GM19324 (cell line): Measurements from ENCODE around the gene PRKAR2B.

Experiments
- ATAC-seq: cut with Tn5 transposase; IDR thresholded peaks from one replicate; pipeline ENCODE4 v1.9.1; 2021; ENCODE audit warnings: mild to moderate bottlenecking, moderate library complexity; ENCODE audit not compliant: unreplicated experiment, low FRiP score

Gene PRKAR2B

DNA sequence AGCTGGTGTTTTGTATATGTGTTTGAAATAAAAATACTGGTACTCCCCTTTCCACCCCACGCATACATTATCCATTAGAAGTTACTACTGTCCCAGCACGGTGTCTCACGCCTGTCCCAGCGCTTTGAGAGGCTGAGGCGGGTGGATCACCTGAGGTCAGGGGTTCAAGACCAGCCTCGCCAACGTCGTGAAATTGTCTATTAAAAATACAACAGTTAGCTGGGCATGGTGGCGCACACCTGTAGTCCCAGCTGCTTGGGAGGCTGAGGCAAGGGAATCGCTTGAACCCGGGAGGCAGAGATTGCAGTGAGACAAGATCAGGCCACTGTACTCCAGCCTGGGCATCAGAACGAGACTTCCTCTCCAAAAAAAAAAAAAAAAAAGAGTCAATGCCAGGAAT lies 127.0 kb downstream of the PRKAR2B start:
- no peak for ATAC-seq

DNA sequence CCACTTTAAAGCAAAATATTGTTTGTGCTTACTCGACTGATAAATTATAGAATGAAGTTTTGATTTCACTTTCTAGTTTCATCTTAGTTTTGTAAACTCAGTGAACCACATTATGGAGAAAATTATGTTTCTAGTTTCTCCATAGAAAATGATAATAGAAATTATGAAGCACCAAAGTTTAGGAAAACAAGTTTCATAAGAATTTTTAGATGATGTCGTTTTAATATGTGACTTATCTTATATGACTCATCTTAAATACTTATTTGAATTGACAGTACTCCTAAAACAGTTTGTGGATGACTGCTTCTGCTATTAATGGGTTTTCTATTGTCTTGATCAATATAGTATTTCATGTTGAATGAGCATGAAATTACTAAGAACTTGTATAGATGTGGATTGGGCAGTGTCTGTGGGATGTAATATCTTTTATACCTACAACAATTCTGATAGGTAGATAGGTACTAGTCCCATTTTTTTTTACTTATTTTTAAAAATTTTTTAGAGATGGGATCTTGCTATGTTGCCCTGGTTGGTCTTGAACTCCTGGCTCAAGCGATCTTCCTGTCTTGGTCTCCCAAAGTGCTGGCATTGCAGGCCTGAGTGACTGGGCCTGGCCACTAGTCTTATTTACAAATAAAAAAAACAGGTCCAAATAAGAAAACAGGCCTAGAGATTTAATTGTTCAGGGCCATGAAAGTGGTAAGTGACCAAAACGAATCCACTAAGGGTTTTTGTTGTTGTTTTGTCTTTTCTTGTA lies 127.9 kb downstream of the PRKAR2B start:
- no peak for ATAC-seq

DNA sequence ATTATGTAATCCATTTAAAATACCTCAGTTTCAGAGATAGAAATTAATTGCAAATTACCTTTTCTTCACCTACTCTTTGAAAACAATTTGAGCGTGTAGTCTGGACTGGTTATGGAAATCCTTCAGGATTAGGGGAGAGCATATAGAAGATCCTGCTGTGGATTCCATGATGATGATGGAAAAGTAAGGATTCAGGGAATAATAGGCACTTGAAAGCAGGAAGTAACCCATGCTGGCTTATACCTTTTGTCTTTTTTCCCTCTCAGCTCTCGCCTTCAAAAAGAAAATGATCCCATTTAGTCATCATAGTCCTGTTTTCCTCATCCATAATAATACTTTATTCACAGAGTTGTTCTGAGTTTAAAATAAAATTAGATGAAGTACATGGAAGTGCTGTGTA lies 128.7 kb downstream of the PRKAR2B start:
- no peak for ATAC-seq

DNA sequence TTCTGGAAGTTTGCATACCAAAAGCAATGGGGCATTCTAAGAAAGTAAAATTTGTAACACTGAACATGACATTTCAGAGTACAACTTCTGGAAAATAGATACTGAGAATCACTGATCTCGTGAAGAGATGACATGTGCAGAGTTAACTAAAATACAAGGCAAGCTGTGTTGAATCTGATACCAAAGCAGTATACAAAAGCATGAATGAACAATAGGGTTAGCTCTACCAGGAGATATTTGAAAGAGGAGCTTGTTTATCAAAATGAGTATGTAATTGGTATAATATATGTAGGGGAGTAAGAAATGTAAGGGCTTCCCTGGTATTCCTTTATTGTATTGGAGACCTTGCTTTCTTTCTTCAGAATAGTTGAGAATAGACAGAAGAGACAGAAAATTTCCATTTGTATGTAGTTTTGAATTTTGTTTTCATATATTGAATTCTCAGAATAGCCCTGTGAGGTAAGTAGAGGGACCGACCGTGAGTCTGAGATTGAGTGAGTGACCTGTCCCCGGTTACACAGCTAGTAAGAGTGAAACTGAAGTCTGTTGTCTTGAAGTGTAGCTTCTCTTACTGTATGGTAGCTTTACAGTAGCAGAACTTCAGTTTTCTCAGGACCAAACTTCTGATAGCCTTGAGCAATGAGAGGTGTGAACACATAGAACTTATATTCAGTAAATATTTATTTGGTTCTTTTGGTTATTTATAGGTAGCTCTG lies 129.3 kb downstream of the PRKAR2B start:
- ATAC-seq = no peak

DNA sequence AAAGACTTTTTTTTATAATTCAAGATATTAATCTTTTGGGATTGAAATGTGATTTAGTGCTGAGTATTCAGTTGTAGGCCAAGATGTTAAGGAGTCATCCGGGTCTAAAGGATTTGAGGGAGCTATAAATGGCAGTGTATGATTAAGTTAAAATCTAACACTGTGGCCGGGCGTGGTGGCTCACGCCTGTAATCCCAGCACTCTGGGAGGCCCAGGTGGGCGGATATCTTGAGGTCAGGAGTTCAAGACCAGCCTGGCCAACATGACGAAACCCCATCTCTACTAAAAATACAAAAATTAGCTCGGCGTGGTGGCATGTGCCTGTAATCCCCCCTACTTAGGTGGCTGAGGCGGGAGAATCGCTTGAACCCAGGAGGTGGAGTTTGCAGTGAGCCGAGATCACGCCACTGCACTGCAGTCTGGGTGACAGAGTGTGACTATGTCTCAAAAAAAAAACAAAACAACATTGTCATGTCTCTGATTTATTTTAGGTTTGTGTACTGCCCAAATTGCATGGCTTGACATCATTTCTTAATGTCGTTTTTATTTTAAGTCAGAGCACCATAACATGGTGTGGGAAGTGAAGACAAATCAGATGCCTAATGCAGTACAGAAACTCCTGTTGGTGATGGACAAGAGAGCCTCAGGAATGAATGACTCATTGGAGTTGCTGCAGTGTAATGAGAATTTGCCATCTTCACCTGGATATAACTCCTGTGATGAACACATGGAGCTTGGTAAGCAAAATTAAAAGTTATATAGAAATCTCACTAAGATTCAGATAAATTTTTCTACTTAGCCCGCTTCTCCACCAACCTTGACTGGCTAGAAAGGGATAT lies 135.0 kb downstream of the PRKAR2B start:
- no peak for ATAC-seq

DNA sequence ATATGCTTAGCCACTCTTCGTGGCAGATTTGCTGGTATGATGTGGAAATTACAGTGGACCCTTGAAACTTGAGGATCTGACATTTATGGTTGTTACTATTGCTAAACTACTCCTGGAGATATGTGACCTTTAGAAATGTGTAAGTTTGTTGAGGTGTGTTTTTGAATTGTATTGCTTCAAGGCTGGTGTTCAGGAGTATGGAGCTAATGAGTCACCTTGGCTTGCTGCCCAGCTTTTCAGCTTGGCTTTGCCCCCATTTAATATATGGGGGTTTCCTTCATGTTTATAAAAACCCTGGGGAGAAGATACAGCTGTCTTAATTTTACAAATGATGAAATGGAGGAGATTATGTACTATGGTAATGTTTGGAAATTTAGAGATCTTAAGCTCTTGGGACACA lies 135.9 kb downstream of the PRKAR2B start:
- no peak for ATAC-seq

DNA sequence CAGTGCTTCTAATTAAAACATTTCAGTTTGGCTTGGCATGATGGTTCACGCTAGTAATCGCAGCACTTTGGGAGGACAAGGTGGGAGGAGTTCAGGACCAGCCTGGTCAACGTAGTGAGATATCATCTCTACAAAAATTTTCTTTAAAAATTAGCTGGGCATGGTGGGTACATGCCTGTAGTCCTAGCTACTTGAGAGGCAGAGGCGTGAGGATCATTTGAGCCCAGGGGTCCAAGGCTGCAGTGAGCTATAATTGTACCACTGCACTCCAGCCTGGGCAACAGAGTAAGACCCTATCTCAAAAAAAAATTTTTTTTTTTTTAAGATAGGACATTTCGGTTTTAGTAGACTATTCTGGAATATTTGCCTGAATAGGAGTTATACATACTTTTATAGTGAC lies 136.7 kb downstream of the PRKAR2B start:
- ATAC-seq = no peak

DNA sequence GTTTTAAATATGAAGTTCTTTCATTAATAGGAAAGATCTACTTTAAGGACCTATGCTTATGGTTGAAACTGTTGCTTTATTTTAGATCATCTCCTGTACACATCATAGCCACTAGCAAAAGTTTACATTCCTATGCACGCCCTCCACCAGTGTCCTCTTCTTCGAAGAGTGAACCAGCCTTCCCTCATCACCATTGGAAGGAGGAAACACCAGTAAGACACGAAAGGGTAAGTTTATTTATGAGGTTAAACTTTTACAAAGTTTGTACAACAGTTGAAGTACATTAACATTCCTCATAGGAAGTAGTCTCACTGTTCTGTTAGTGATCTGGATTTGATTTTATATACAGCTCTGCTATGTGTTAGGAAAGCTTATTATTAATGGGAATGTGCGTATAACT lies 141.2 kb downstream of the PRKAR2B start:
- no peak for ATAC-seq

DNA sequence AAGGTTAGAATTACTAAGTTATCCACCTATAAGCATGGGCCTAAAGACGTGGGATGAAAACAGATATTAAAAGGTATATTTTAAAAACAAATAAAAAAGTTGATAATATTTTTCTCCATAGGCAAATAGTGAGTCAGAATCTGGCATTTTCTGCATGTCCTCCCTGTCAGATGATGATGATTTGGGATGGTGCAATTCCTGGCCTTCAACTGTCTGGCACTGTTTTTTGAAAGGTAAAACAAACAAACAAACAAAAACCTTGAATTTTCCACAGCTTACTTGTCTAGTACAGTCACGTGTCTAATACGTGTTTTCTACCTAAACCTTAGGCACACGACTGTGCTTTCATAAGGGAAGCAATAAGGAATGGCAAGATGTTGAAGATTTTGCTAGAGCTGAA lies 141.7 kb downstream of the PRKAR2B start:
- no peak for ATAC-seq

DNA sequence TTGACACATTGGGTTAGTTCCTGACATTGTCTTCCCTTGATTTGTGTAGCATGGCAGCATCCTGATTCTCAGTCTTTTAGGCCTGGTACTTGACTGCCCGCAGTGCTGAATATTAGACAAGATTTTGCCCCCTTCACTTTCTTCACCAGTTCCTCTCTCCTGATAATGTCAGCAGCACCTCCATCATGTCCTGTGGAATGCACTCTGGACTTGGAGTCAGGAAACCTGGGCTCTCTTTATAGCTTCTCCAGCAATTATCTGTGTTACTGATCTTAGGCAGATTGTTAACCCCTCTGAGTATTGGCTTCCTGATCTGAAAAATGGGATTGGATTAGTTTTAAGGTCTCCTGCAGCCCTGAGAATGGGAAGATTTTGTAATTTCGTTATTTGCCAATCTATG lies 143.3 kb downstream of the PRKAR2B start:
- ATAC-seq = no peak

DNA sequence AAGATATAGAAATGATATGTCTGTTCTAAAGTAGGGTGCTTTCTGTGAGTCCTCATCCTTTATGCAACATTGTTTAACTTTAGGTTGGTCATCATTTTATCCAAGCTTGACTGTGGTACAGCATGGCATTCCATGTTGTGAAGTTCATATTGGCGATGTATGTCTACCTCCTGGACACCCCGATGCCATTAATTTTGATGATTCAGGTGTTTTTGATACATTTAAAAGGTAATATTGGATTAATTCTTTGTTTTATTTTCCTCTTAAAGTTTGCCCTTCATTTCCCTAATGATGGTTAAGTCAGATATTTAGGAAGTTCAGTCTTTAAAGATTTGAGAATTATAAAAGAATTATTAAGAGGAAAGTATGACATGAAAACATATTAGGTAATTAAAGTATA lies 145.6 kb downstream of the PRKAR2B start:
- ATAC-seq = no peak

DNA sequence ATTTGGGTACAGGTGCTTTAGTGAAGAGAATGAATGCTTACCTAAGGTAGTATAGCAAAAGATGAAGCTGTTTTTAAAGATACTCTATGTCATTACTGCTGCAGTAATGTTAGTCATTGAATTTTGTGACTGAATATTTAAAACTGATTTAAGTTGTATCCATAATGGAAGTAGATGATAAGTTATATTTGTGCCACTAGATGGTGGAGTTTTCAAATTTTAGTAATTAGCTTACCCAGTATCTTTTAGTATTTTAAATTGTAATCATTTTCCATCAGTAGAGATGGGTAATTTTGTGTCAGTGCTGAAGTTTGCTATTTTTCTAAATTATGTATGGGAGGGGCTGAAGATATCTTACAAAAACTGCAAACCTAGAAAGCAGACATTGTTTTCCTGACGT lies 149.5 kb downstream of the PRKAR2B start:
- ATAC-seq = no peak

DNA sequence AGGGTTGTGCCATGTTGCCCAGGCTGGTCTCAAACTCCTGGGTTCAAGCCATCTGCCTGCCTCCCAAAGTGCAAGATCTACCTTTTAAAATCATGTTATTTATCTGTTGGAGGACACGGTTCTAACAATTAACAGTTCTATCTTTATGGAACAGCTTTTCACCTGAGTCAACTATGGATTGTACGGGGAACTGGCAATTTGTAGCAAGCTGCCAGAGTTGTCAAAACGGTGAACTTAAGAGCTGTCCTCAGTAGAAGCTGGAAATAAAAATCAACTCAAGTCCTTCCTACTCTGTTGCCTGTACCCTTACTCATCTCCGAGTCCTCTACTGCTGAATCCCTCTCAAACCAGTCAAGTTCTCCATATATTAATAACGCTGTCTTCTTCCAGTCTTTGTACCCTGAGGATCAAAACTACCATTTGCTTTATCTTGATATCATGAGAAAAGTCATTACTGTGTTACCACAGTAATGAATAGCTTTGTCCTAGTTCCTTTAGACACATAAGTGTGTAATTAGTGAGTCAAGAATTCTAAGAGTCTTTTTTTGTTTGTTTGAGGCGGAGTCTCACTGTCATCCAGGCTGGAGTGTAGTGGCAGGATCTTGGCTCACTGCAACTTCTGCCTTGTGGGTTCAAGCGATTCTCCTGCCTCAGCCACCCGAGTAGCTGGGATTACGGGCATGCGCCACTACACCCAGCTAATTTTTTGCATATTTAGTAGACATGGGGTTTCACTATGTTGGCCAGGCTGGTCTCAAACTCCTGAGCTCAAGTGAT lies 152.5 kb downstream of the PRKAR2B start:
- no peak for ATAC-seq

DNA sequence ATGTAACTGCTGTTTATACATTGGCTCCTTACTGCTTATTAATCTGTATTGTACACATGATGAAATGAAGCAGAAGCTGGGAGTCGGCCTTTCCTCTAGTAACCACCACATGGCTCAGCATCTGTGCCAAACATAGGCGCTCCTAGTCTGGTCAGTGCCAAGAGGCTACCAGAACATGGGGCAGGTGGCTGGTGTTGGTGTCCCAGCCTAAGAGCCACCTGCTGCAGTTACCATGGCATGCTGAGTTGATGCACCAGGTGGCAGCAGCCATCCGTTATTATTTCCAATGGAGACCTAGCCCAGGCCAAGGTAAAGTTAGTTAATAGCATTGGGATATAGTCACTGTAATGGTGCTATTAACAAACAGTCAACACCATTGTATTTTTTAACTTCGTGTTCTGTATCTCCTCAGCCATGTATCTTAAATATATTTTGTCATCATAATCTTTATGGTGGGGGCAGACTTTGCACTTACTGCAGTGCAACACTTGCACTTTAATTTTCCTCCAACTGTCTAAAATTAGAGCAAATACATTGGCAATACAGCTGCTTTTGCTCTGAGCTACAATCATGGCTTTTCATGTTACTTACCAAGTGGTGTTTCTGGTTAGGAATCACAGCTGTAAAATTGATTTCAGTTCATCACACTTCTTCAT lies 157.4 kb downstream of the PRKAR2B start:
- ATAC-seq = peak; percentile 53

DNA sequence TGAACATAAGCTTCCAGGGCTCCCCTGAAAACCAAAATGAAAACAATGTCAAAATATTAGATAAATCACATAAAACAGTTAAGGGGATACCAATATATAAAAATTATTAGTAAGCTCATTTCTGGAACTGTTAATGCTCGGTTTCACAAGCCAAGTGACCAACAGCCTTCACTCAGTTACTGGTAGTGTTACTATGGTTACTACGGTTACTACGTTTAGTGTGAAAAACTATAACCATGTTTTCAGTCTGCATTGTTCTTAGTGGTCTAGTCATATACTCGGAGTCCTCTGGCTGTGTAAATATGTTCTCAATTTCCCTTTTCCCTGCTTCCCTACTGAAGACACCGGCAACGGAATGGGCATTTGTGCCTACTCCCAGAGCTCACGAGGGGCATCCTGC lies 159.1 kb downstream of the PRKAR2B start:
- ATAC-seq = no peak

DNA sequence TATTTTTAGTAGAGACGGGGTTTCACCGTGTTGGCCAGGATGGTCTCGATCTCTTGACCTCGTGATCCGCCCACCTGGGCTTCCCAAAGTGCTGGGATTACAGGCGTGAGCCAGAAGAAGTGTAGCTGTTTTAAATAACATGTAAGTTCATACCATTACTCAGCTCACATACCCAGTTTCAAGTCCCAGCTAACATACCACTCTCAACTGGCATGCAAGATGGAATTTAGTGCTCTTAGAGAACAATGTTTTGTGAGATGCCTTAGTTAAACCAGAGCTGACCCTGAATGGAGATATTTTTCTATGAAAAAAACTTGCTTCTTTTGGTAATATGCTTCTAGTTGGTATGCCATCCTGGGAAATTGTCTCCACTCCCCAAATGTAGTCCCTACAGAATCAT lies 161.6 kb downstream of the PRKAR2B start:
- ATAC-seq = no peak

DNA sequence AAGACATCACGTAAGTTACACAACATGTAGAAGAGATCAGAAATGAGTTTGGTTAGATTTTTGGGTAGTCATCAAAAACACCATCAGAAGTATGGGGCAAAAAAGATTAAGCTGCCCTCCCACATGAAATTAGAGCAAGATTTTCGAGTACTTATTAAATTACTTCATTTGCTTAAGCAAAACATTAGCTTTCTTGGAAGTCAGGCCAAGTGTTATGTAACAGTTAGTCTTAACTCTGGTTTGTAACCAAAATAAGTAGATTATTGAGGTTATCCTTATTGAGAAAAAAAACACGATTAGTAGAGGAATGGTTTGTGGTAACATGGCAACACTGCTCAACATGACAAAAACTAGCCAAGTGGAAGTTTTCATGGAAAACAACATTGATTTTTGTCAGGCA lies 162.2 kb downstream of the PRKAR2B start:
- no peak for ATAC-seq

DNA sequence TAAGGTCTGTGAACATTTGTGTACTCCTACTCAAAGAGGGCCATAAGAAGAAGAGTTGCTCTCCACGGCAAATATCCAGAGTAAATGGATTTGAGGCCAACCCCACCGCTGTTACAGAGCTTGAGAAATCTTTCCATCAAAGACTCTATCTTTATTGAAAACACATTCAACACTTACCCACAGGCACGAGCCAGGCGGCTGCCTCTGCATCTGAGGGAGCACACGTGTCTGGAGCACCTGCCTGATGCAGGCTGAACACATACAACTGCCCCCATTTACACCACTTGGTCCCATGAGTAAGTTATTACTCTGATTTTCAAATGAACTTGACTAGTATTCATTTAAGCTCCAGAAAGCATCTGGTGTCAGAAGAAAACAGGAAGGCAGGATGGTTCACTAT lies 163.0 kb downstream of the PRKAR2B start:
- ATAC-seq = no peak

DNA sequence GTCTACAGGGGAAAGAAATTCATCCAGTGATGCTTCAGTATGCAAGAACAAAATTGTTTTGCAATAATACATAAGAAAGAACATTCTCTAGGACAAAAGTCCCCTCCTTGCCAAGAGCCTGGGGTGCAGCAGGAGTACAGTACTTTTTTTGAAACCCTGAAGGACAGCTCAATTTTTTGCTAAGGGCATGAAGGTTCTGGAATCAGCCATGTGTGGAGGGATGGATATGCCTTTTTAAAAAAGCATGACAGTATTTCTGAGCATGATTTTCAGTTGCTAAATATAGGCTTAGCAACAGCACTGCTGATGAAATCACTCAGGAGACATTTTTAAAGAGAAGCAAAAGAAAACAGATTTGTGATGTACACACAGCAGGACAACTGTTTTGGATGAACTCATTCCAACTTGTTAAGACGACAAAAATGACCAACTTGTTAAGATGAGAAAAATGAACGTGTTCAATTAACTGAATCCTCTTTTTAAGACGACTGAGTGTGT lies 163.6 kb downstream of the PRKAR2B start:
- ATAC-seq = no peak

DNA sequence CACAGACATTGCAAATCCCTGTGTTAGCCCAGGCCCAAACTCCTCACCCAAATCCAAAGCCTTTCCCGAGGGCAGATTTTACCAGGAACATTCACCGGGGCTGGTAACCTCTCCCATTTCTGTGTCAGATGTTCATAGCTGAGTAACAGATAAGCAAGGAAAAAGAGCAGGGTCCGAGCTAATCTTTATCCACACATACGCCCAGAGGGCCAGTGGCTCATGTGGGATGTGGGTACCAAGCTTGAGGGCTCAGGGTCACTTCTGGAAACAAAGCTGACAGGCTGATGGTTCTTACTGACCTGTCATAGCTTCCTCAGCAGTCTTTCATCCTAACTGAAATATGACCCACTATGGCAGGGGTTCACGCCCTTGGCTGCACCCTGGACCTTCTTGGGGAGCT lies 164.1 kb downstream of the PRKAR2B start:
- no peak for ATAC-seq
